ENCODE measurements around the gene COL27A1.

The COL27A1 gene

DNA sequence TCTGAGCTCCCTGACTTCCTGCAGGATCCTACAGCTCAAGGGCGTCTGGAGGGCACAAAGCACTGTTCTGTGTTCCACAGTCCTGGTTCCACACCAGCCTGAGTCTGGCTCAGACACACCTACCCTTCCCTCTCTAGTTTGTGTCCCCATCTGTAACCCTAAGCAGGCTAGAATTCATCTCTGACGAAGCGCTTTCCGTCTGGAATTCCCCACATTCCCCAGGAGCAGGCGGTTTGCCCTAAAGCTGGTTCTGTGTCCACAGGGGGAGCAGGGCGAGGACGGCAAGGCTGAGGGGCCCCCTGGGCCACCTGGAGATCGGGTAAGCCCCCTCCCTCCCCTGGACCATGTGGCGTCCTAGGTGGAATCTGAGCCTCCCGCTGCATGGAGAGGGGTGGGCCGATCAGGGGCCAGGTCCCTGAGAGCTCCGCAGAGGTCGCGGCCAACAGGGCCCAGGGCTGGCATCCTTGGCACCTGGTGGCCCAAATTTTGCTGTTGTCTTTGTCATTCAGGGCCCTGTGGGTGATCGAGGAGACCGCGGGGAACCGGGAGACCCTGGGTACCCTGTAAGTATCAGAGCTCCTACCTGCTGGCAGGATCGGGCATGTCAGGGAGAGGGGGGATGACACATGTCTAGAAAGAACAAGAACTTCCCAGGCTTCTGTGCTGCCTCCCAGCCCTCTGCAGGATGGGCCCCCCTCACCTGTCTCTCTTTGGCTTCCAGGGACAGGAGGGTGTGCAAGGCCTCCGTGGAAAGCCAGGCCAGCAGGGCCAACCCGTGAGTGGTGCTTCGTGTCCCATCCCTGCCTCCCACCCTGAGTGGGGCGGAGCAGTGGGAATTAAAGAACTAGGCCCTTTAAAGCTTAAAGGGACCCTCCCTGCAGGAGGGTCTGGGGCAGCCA is 133.1 kb downstream of the COL27A1 start:
- no peak for DNase-seq (ENCODE audit: low read depth)

DNA sequence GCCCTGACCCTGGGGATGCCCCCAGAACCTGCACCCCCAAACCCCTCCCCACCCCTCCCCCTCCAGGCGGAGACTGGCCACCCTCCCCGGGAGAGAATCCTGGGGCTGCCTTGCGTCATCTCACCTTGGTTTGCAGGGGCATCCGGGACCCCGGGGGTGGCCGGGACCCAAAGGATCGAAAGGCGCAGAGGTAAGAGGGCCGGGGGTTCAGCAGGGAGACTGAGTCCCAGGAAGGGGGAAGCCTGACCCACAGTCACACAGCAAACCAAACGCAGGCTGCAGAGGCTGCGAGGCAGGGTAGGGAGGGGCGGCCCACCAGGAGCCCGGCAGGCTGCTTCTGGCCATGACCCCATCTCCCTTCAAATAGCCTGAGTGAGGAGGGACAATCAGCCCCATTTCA is 133.8 kb downstream of the COL27A1 start:
- no peak for DNase-seq (ENCODE audit: low read depth)
- H3K4me3 ChIP-seq (ENCODE audit: control insufficient read depth, low read depth, low read length) = no peak overlapping the region
- TF ChIP-seq, protein P1, sequence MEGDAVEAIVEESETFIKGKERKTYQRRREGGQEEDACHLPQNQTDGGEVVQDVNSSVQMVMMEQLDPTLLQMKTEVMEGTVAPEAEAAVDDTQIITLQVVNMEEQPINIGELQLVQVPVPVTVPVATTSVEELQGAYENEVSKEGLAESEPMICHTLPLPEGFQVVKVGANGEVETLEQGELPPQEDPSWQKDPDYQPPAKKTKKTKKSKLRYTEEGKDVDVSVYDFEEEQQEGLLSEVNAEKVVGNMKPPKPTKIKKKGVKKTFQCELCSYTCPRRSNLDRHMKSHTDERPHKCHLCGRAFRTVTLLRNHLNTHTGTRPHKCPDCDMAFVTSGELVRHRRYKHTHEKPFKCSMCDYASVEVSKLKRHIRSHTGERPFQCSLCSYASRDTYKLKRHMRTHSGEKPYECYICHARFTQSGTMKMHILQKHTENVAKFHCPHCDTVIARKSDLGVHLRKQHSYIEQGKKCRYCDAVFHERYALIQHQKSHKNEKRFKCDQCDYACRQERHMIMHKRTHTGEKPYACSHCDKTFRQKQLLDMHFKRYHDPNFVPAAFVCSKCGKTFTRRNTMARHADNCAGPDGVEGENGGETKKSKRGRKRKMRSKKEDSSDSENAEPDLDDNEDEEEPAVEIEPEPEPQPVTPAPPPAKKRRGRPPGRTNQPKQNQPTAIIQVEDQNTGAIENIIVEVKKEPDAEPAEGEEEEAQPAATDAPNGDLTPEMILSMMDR (IDR thresholded peaks at IDR 0.05; ENCODE audit: control insufficient read depth, insufficient read depth, low read depth, low read length, missing control alignments) = no peak

More for the DNA sequence above, 133.1 kb downstream of the COL27A1 start:
- no peak overlapping the region for H3K4me3 ChIP-seq (ENCODE audit: control insufficient read depth, low read depth, low read length)
- TF ChIP-seq, protein P1 (IDR thresholded peaks at IDR 0.05; ENCODE audit: control insufficient read depth, insufficient read depth, low read depth, low read length, missing control alignments) = peak; percentile 17

DNA sequence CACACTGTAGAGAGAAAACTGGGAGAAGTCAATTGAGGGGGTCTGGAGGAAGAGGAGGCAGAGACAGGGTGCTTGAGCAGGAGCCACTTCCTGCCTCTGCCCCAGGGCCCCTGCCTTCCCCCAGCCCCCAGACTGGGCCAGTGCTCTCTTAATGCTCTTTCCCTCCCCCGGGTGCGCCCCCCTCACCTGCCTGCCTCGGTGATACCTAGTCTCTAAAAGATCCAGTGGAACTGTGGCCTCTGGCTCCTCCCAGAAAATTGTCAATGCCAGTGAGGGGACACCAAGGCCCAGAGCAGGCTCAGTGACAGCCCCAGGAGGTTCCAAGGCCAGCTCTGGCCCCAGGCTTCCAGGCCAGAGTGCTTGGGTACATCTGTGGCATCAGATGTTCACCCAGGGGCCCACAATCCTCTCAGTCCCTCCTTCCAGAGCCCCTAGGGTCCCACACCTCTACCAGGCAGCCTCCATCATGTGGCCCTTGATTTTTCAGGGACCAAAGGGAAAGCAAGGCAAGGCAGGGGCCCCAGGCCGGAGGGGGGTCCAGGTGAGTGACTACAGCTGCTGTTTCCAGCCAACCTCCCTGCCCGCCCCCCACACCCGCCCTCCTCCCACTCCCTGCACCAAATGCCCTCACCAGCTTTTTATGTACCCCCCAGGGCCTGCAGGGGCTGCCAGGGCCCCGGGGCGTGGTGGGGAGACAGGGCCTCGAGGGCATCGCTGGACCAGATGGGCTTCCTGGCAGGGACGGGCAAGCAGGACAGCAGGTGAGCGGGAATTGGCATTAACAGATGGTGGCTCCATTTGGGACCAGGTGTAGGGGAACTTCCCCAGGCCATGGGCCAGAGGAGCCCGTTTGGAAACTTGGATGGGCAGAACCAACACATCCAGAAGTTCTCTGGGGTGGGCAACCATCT is 134.5 kb downstream of the COL27A1 start:
- TF ChIP-seq, protein P1 (IDR thresholded peaks at IDR 0.05; ENCODE audit: control insufficient read depth, insufficient read depth, low read depth, low read length, missing control alignments) = no peak
- DNase-seq (ENCODE audit: low read depth) = no peak
- no peak overlapping the region for H3K4me3 ChIP-seq (ENCODE audit: control insufficient read depth, low read depth, low read length)

DNA sequence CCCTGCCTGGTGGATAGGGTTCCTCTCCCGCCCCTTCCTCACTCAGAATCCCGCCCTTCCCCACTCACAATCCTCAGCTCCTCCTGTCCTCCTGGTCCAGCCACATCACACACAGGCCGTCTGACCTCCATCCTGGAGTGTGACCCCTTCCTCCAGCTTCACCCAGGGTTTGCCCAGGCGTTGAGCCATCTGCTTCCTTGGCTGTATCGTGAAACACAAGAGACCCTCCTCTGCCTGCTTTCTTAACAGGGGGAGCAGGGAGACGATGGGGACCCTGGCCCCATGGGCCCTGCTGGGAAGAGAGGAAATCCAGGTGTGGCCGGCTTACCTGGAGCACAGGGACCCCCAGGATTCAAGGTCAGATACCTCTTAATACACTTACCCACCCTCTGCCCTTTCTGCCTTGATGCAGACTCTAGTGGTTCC is 135.2 kb downstream of the COL27A1 start:
- TF ChIP-seq, protein P1 (IDR thresholded peaks at IDR 0.05; ENCODE audit: control insufficient read depth, insufficient read depth, low read depth, low read length, missing control alignments) = no peak
- DNase-seq (ENCODE audit: low read depth) = no peak
- H3K4me3 ChIP-seq (ENCODE audit: control insufficient read depth, low read depth, low read length) = no peak overlapping the region

DNA sequence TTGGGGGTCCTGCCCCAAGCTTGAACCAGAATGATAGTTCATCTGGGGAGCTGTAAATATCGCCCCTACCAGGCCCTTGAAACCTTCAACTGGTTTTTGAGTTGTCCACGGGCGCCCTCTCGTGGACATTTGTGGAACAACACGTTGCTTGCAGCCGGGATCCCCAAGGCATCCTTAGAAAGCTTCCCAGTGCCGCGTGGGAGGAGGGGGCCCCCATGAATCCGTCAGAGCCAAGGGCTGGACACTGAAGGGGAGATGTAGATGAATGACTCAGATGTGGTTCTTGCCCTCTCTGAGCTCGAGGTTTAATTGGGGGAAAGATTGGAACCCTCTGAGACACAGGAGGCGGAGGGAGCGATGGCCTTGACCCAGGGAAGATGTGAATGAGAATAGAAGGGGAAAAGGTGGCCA is 135.7 kb downstream of the COL27A1 start:
- H3K4me3 ChIP-seq (ENCODE audit: control insufficient read depth, low read depth, low read length) = no peak overlapping the region
- TF ChIP-seq, protein P1 (IDR thresholded peaks at IDR 0.05; ENCODE audit: control insufficient read depth, insufficient read depth, low read depth, low read length, missing control alignments) = peak; percentile 82
- no peak for DNase-seq (ENCODE audit: low read depth)

DNA sequence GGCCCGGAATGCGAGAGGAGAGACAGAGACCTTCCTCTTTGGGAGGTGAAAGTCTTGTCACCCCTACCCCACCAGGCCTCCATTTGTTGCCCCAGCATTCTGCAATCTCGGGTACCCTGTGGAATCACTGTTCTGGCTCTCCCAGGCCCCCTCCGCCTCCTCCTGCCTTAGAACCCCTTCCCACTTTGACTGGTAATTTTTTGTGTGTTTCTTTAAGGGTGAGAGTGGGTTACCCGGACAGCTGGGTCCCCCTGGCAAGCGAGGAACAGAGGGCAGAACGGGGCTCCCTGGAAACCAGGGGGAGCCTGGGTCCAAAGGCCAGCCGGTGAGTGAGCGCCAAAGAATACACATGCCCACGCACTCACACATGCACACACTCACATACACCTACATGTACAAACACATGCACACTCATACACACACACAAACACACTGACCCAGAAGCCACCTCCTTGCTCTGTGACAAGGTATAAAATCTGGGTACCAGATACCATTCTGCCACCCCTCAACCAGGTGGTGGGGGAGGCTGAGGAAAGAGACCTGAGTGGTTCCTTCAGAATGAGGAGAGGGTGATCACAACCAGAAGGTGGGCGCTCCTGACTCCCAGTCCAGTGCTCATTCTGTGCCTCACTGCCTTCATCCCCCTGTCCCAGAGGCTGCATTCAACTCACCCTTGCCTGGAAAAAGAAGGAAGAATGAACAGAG is 136.7 kb downstream of the COL27A1 start:
- TF ChIP-seq, protein P1 (IDR thresholded peaks at IDR 0.05; ENCODE audit: control insufficient read depth, insufficient read depth, low read depth, low read length, missing control alignments) = no peak
- no peak for DNase-seq (ENCODE audit: low read depth)
- H3K4me3 ChIP-seq (ENCODE audit: control insufficient read depth, low read depth, low read length) = no peak overlapping the region
